HUES48 (cell line): ENCODE results near the gene PIK3R1.

Experiments used
- H3K27ac ChIP-seq: one replicate; pipeline ENCODE4 v1.7.0; 2013; ENCODE audit warnings: low read depth, low read length, inconsistent platforms
- H3K27me3 ChIP-seq: 2 replicates; pipeline ENCODE4 v1.6.1; 2013; ENCODE audit warnings: mild to moderate bottlenecking, low read length; ENCODE audit not compliant: control insufficient read depth, insufficient read depth
- H3K36me3 ChIP-seq: 2 replicates; pipeline ENCODE4 v1.6.1; 2013; ENCODE audit warnings: low read length; ENCODE audit not compliant: control insufficient read depth, insufficient read depth
- H3K4me1 ChIP-seq: 2 replicates; pipeline ENCODE4 v1.6.1; 2013; ENCODE audit warnings: mild to moderate bottlenecking, low read length; ENCODE audit not compliant: control insufficient read depth, insufficient read depth
- H3K4me3 ChIP-seq: 2 replicates; pipeline ENCODE4 v1.5.1; 2013; ENCODE audit warnings: mild to moderate bottlenecking, low read depth, low read length
- H3K9ac ChIP-seq: 2 replicates; pipeline ENCODE4 v1.6.1; 2013; ENCODE audit warnings: mild to moderate bottlenecking, low read depth, low read length, moderate library complexity
- H3K9me3 ChIP-seq: 2 replicates; pipeline ENCODE4 v1.6.1; 2013; ENCODE audit warnings: low read length; ENCODE audit not compliant: control insufficient read depth, insufficient read depth

PIK3R1 gene

GRCh38 chr5:68219161-68219816, 3.7 kb downstream of the PIK3R1 start:
- Histone ChIP-seq H3K9me3 (no peaks in the 10 kb centered on the region), H3K9ac (no peak overlapping the region), H3K27me3 (peaks cover 23% of the 10 kb centered on the region), H3K4me3 (no peak overlapping the region), H3K36me3 (no peaks in the 10 kb centered on the region), H3K27ac (no peak overlapping the region), H3K4me1 (peaks cover 14% of the 10 kb centered on the region)

- Histone ChIP-seq H3K4me3 (no peak overlapping the region), H3K9ac (no peak overlapping the region), H3K9me3 (no peaks in the 10 kb centered on the region), H3K4me1 (peaks cover 13% of the 10 kb centered on the region), H3K27me3 (peaks cover 21% of the 10 kb centered on the region), H3K27ac (no peak overlapping the region), H3K36me3 (no peaks in the 10 kb centered on the region)
These were observed 4.7 kb downstream of the PIK3R1 start for GRCh38 chr5:68220260-68220659.

GRCh38 chr5:68220914-68221313, 5.4 kb downstream of the PIK3R1 start:
- Histone ChIP-seq H3K4me1 (peaks cover 13% of the 10 kb centered on the region), H3K27ac (no peak overlapping the region), H3K36me3 (no peaks in the 10 kb centered on the region), H3K9me3 (no peaks in the 10 kb centered on the region), H3K27me3 (peaks cover 21% of the 10 kb centered on the region), H3K4me3 (no peak overlapping the region), H3K9ac (no peak overlapping the region)

- H3K27ac ChIP-seq = no peak overlapping the region
- peaks cover 2% of the 10 kb centered on the region for H3K36me3 ChIP-seq
- H3K4me3 ChIP-seq = no peak overlapping the region
- peaks cover 13% of the 10 kb centered on the region for H3K4me1 ChIP-seq
- H3K9me3 ChIP-seq = no peaks in the 10 kb centered on the region
- peaks cover 21% of the 10 kb centered on the region for H3K27me3 ChIP-seq
- no peak overlapping the region for H3K9ac ChIP-seq
These were observed 5.9 kb downstream of the PIK3R1 start for GRCh38 chr5:68221488-68221887.

GRCh38 chr5:68222310-68222709, 6.8 kb downstream of the PIK3R1 start:
- Histone ChIP-seq H3K36me3 (peaks cover 9% of the 10 kb centered on the region), H3K9ac (no peak overlapping the region), H3K4me3 (no peak overlapping the region), H3K27me3 (peaks cover 13% of the 10 kb centered on the region), H3K4me1 (peaks cover 7% of the 10 kb centered on the region), H3K27ac (no peak overlapping the region), H3K9me3 (no peaks in the 10 kb centered on the region)

GRCh38 chr5:68222824-68223354, 7.3 kb downstream of the PIK3R1 start:
- H3K4me1 ChIP-seq = 0 out of 2 replicates have a peak, but pooled peaks cover under 1% of the 10 kb centered on the region
- H3K27me3 ChIP-seq = peaks cover 8% of the 10 kb centered on the region
- peaks cover 14% of the 10 kb centered on the region for H3K36me3 ChIP-seq
- no peak overlapping the region for H3K4me3 ChIP-seq
- H3K9me3 ChIP-seq = no peaks in the 10 kb centered on the region
- no peak overlapping the region for H3K9ac ChIP-seq
- H3K27ac ChIP-seq = no peak overlapping the region

GRCh38 chr5:68223904-68224303, 8.3 kb downstream of the PIK3R1 start:
- H3K27me3 ChIP-seq = no peaks in the 10 kb centered on the region; the same call in 1 of the 2 replicates
- H3K9ac ChIP-seq = no peak overlapping the region
- H3K27ac ChIP-seq = no peak overlapping the region
- H3K4me3 ChIP-seq = no peak overlapping the region
- H3K9me3 ChIP-seq = no peaks in the 10 kb centered on the region
- peaks cover 14% of the 10 kb centered on the region for H3K36me3 ChIP-seq
- no peaks in the 10 kb centered on the region for H3K4me1 ChIP-seq

- Histone ChIP-seq H3K9me3 (no peaks in the 10 kb centered on the region), H3K4me3 (no peak overlapping the region), H3K4me1 (no peaks in the 10 kb centered on the region), H3K36me3 (peaks cover 14% of the 10 kb centered on the region), H3K27me3 (no peaks in the 10 kb centered on the region), H3K9ac (no peak overlapping the region), H3K27ac (no peak overlapping the region)
These were observed 9.1 kb downstream of the PIK3R1 start for GRCh38 chr5:68224509-68225187.

GRCh38 chr5:68225188-68225910, 9.8 kb downstream of the PIK3R1 start:
- Histone ChIP-seq H3K9ac (no peak overlapping the region), H3K27ac (no peak overlapping the region), H3K27me3 (no peaks in the 10 kb centered on the region), H3K9me3 (no peaks in the 10 kb centered on the region), H3K4me1 (no peaks in the 10 kb centered on the region), H3K4me3 (no peak overlapping the region), H3K36me3 (peaks cover 14% of the 10 kb centered on the region)

- Histone ChIP-seq H3K9me3 (no peaks in the 10 kb centered on the region), H3K27ac (no peak overlapping the region), H3K9ac (no peak overlapping the region), H3K4me3 (no peak overlapping the region), H3K36me3 (peaks cover 14% of the 10 kb centered on the region), H3K4me1 (no peaks in the 10 kb centered on the region), H3K27me3 (no peaks in the 10 kb centered on the region)
These were observed 10.5 kb downstream of the PIK3R1 start for GRCh38 chr5:68225911-68226545.
